ENCODE data around the gene ADD1.

GRCh38 chr4:2835978-2836377 is 7.7 kb upstream of the ADD1 start:
- TF ChIP-seq CTCF (IDR thresholded peaks at IDR 0.05) (no peak), POLR2A (IDR thresholded peaks at IDR 0.05; ENCODE audit: low read depth) (no peak)
